GM21619 (cell line): Measurements from ENCODE around the gene STAT4.

Experiments
- ATAC-seq: cut with Tn5 transposase; IDR thresholded peaks from one replicate; pipeline ENCODE4 v1.9.1; 2021; ENCODE audit not compliant: unreplicated experiment

STAT4 gene

GRCh38 chr2:191018048-191018447 is 132.7 kb downstream of the STAT4 start:
- ATAC-seq: no peak

- ATAC-seq: no peak
Measured at GRCh38 chr2:191015831-191016230, 135.0 kb downstream of the STAT4 start.

- no peak for ATAC-seq
Measured at GRCh38 chr2:191015239-191015638, 135.6 kb downstream of the STAT4 start.

- ATAC-seq: no peak
Measured at GRCh38 chr2:191014653-191015020, 136.2 kb downstream of the STAT4 start.

- ATAC-seq: peak; percentile 80
Measured at GRCh38 chr2:191013932-191014652, 136.7 kb downstream of the STAT4 start, which contains the start of gene STAT1. Gene STAT1, minus strand, starts transcription at chr2:191014171. Its CDS starts 4,168 bp downstream, at chr2:191010003.

GRCh38 chr2:191013682-191013931 is 137.2 kb downstream of the STAT4 start:
- no peak for ATAC-seq

GRCh38 chr2:191012845-191013681 is 137.7 kb downstream of the STAT4 start:
- no peak for ATAC-seq

- ATAC-seq: no peak
Measured at GRCh38 chr2:191012346-191012745, 138.4 kb downstream of the STAT4 start.

GRCh38 chr2:191010887-191011885 is 139.6 kb downstream of the STAT4 start:
- no peak for ATAC-seq

GRCh38 chr2:191009541-191010374 is 141.0 kb downstream of the STAT4 start:
- ATAC-seq: no peak

GRCh38 chr2:191008286-191008685 is 142.5 kb downstream of the STAT4 start:
- no peak for ATAC-seq

- ATAC-seq: no peak
Measured at GRCh38 chr2:191006997-191007783, 143.6 kb downstream of the STAT4 start.

GRCh38 chr2:191006297-191006696 is 144.5 kb downstream of the STAT4 start:
- ATAC-seq: no peak

- ATAC-seq: no peak
Measured at GRCh38 chr2:191003405-191004309, 147.1 kb downstream of the STAT4 start.

GRCh38 chr2:191001624-191002023 is 149.2 kb downstream of the STAT4 start:
- ATAC-seq: no peak

- no peak for ATAC-seq
Measured at GRCh38 chr2:191001032-191001431, 149.8 kb downstream of the STAT4 start.

- no peak for ATAC-seq
Measured at GRCh38 chr2:190999949-191000665, 150.7 kb downstream of the STAT4 start.

- ATAC-seq: no peak
Measured at GRCh38 chr2:190999058-190999457, 151.7 kb downstream of the STAT4 start.
